Endodermal cell (in vitro differentiated cells): Measurements from ENCODE around the gene DUS2. TPM values are rescaled to one million over a fixed set of nuclear protein-coding genes. Genes with fewer than 3 reads are reported as not detected.

Experiments
- DNase-seq: peaks from one replicate; pipeline ENCODE4 v3.0.0-alpha.2; 2017
- H3K27ac ChIP-seq: 2 replicates; pipeline ENCODE4 v1.5.1; 2013; ENCODE audit warnings: mild to moderate bottlenecking, low read depth, low read length, moderate library complexity
- H3K27me3 ChIP-seq: 2 replicates; pipeline ENCODE4 v1.6.1; 2013; ENCODE audit warnings: mild to moderate bottlenecking, low read length, moderate library complexity; ENCODE audit not compliant: insufficient read depth, control insufficient read depth, poor library complexity, severe bottlenecking
- H3K36me3 ChIP-seq: 2 replicates; pipeline ENCODE4 v1.7.0; 2013; ENCODE audit warnings: mild to moderate bottlenecking, low read length, moderate library complexity; ENCODE audit not compliant: control insufficient read depth, insufficient read depth
- H3K4me1 ChIP-seq: one replicate; pipeline ENCODE4 v1.7.0; 2013; ENCODE audit warnings: low read length; ENCODE audit not compliant: control insufficient read depth, insufficient read depth
- H3K4me3 ChIP-seq: 2 replicates; pipeline ENCODE4 v1.5.1; 2013; ENCODE audit warnings: mild to moderate bottlenecking, low read length, moderate library complexity
- H3K9ac ChIP-seq: 2 replicates; pipeline ENCODE4 v1.6.1; 2013; ENCODE audit warnings: mild to moderate bottlenecking, low read length, moderate library complexity; ENCODE audit not compliant: poor library complexity, severe bottlenecking; ENCODE audit errors: extremely low read depth
- H3K9me3 ChIP-seq: 2 replicates; pipeline ENCODE4 v1.6.1; 2013; ENCODE audit warnings: mild to moderate bottlenecking, low read length, moderate library complexity; ENCODE audit not compliant: control insufficient read depth
- H3K27ac Mint-ChIP-seq: 2 replicates; pipeline ENCODE4 v1.8.0; 2020; ENCODE audit warnings: mixed read lengths
- H3K27me3 Mint-ChIP-seq: 2 replicates; pipeline ENCODE4 v1.8.0; 2021; ENCODE audit warnings: mild to moderate bottlenecking, mixed read lengths; ENCODE audit not compliant: insufficient read depth
- H3K36me3 Mint-ChIP-seq: 2 replicates; pipeline ENCODE4 v1.8.0; 2020; ENCODE audit warnings: low read depth, mixed read lengths
- H3K4me1 Mint-ChIP-seq: 2 replicates; pipeline ENCODE4 v1.8.0; 2020; ENCODE audit warnings: mixed read lengths
- H3K4me3 Mint-ChIP-seq: 2 replicates; pipeline ENCODE4 v1.8.0; 2020; ENCODE audit warnings: mild to moderate bottlenecking, moderate library complexity, mixed read lengths
- H3K9me3 Mint-ChIP-seq: 2 replicates; pipeline ENCODE4 v1.8.0; 2020; ENCODE audit warnings: mild to moderate bottlenecking, mixed read lengths
- WGBS, 2 experiments: methylation state at CpG; one replicate each; pipeline versions ENCODE4 v1.1.5 to v1.1.7; 2013; ENCODE audit warnings: missing lambda C conversion rate in 2 of 2, mixed read lengths in 1 of 2; ENCODE audit not compliant: insufficient coverage in 1 of 2, insufficient read length in 1 of 2; 5-methylcytosine and 5-hydroxymethylcytosine counted together
- long read RNA-seq, 4 experiments: library from polyadenylated mRNA in 2 of 4; library from RNA in 1 of 4; library from capped mRNA in 1 of 4; stranded (forward) in 3 of 4; unstranded in 1 of 4; transcript quantifications; one replicate each; pipeline ENCODE4 v2.0.0, GENCODE V29; 2020 to 2021; ENCODE audit warnings: inconsistent platforms in 1 of 4
- polyA plus RNA-seq, 2 experiments: library from polyadenylated mRNA; stranded (reverse); fragments of 50-300 nt; gene quantifications; one replicate each; pipeline ENCODE4 v1.2.3, GENCODE V29; 2013
- total RNA-seq, 2 donors: library from RNA; stranded (reverse); fragmentation: NEBNext Ultra II Directional in 1 of 2; extraction: Animal tissue kit (Norgen Biotek cat#: 25700) in 1 of 2; gene quantifications; 2 replicates in 1 of 2; 3 replicates in 1 of 2; pipeline ENCODE4 v1.2.1, GENCODE V29; 2021
- TF ChIP-seq, protein P1 (sequence below): fragments of 200-600 bp; sonication (generic); conservative IDR thresholded peaks from 2 replicates; pipeline ENCODE4 v1.5.0; 2021; ENCODE audit warnings: antibody characterized with exemption, mild to moderate bottlenecking

The DUS2 gene
- total RNA-seq, result 10 to 100 TPM; 23.4 to 24.0 TPM
- polyA plus RNA-seq (2013, experiment 1 of 2), result 18.4 TPM
- polyA plus RNA-seq (2013, experiment 2 of 2), result 15.6 TPM
- long read RNA-seq, experiment 1, partial matches to known transcripts, result 3 of 6 reads
- long read RNA-seq, experiment 1, other reads (novel, unspliced or antisense), result 2 of 6 reads
- long read RNA-seq, experiment 2, transcript DUS2-201 (16 exons, 1,933 nt), result major isoform, 13 of 33 reads
- long read RNA-seq, experiment 2, transcript DUS2-207 (17 exons, 2,310 nt), result major isoform, 13 of 33 reads
- long read RNA-seq, experiment 2, partial matches to known transcripts, result 0 of 33 reads
- long read RNA-seq, experiment 2, other reads (novel, unspliced or antisense), result 7 of 33 reads
- long read RNA-seq, experiment 3, transcript DUS2-201 (16 exons, 1,933 nt), result minor isoform, 30 of 125 reads
- long read RNA-seq, experiment 3, transcript DUS2-207 (17 exons, 2,310 nt), result major isoform, 71 of 125 reads
- long read RNA-seq, experiment 3, partial matches to known transcripts, result 3 of 125 reads
- long read RNA-seq, experiment 3, other reads (novel, unspliced or antisense), result 20 of 125 reads
- long read RNA-seq, experiment 4, transcript DUS2-201 (16 exons, 1,933 nt), result minor isoform, 6 of 38 reads
- long read RNA-seq, experiment 4, transcript DUS2-207 (17 exons, 2,310 nt), result major isoform, 19 of 38 reads
- long read RNA-seq, experiment 4, partial matches to known transcripts, result 4 of 38 reads
- long read RNA-seq, experiment 4, other reads (novel, unspliced or antisense), result 8 of 38 reads

DNA sequence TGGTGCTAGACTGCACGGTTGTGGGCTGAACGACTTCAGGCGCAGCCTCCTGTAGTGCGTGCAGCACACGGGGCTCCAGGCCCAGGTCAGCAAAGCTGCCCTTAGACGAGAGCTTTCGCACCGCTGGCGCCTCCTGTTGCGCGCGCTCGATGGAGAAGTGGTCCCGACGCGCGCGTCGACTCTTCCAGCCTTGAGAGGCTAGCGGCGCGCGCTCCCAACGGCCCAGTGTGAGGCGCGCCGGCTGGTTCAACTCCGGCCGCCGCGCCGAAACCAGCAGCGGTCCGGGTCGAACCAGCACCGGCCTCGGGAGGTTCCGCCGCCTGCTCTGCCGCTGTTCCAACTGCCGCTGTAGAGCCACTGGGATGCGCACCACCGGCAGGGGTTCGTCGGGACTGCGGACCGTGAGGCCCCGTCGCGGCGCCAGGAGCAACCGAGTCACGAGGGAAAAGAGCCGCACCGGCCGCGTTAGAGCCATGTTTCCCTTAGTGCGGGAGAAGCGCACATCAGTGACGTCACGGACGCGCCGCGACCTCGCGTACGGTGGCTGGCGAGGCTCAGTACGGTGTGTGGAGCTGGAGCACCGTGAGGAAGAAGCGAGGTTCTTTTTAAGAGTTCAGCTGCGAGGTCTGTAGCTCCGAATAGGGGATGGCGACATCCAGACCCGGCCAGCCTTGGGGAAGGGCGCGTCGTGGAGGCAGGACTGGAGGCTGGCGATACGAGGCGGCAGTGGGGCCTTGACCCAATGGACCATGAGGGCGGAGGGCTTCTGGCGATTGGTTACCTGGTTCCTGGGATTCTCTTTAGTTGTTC is at the start of gene DUS2, which contains the start of gene DDX28:
Gene DUS2, plus strand, starts transcription at position 557 of the 810 bp plus-strand sequence. CDS start 14,740 bp downstream, outside the sequence.
Gene DDX28, minus strand, starts transcription at position 505 of the 810 bp plus-strand sequence. Its CDS starts 30 bp downstream, at position 475.
- WGBS, 2 experiments, result 0% methylated on average over 64 to 84 of the region's 84 CpGs
- Mint-ChIP-seq H3K9me3 (no peaks in the 10 kb centered on the region), H3K27ac (peak within 1 kb of the TSS; percentile 96), H3K4me3 (peak within 1 kb of the TSS; percentile 86), H3K36me3 (peaks cover 26% of the 10 kb centered on the region), H3K27me3 (no peaks in the 10 kb centered on the region), H3K4me1 (peaks cover 16% of the 10 kb centered on the region)
- Histone ChIP-seq H3K4me3 (peak within 1 kb of the TSS; percentile 99), H3K27me3 (no peaks in the 10 kb centered on the region), H3K27ac (peak within 1 kb of the TSS; percentile 68), H3K4me1 (peaks cover 8% of the 10 kb centered on the region), H3K9ac (peak within 1 kb of the TSS; percentile 73), H3K9me3 (no peaks in the 10 kb centered on the region), H3K36me3 (peaks cover 36% of the 10 kb centered on the region)
- DNase-seq, result peak; percentile 97
- TF ChIP-seq, protein P1, sequence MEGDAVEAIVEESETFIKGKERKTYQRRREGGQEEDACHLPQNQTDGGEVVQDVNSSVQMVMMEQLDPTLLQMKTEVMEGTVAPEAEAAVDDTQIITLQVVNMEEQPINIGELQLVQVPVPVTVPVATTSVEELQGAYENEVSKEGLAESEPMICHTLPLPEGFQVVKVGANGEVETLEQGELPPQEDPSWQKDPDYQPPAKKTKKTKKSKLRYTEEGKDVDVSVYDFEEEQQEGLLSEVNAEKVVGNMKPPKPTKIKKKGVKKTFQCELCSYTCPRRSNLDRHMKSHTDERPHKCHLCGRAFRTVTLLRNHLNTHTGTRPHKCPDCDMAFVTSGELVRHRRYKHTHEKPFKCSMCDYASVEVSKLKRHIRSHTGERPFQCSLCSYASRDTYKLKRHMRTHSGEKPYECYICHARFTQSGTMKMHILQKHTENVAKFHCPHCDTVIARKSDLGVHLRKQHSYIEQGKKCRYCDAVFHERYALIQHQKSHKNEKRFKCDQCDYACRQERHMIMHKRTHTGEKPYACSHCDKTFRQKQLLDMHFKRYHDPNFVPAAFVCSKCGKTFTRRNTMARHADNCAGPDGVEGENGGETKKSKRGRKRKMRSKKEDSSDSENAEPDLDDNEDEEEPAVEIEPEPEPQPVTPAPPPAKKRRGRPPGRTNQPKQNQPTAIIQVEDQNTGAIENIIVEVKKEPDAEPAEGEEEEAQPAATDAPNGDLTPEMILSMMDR, result no peak

DNA sequence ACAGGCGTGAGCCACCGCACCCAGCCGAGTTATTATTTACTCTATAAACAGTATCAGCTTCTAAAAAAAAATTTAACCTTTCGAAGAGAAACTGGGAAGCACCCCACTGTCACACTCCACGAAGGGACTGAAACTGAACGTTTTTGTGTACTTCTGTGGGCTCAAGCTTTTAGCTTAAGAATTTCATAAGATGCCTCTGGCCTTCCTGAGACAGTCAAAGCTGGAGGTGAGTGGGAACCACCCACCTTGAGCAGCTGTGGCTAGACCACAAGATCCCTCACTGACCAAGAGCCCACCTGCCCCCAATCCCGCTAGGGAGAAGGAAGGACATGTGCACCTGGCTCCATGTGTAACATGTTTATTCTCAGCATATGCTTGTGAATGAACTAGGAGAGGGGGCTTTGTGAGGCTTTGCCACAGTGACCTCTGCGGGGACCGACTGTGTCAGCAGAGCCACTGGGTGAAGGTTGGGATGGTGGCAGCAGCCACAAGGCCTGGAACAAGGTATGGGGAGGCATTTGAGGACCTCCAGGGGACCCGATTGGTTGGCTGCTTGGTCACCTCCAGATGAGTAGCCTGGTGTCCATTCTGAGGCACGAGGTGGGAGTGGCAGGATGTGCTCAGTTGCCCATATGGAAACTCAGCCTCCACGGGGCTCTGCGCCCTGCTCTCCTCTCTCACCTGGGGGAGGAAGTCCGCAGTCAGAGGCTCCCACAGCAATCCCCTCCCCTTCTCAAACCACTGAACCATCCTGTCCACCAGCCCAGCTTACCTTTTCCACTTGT is 47.6 kb upstream of the DUS2 start:
- no peaks in the 10 kb centered on the region for H3K36me3 ChIP-seq
- H3K9ac ChIP-seq, result no peak overlapping the region
- H3K36me3 Mint-ChIP-seq, result no peaks in the 10 kb centered on the region
- H3K9me3 ChIP-seq, result no peaks in the 10 kb centered on the region
- H3K9me3 Mint-ChIP-seq, result no peaks in the 10 kb centered on the region
- H3K4me3 ChIP-seq, result no peak overlapping the region
- no peak overlapping the region for H3K4me3 Mint-ChIP-seq
- H3K27me3 ChIP-seq, result peaks cover 15% of the 10 kb centered on the region
- peaks cover 18% of the 10 kb centered on the region for H3K27me3 Mint-ChIP-seq
- DNase-seq, result no peak
- 85 to 87% methylated on average over 7 to 14 of the region's 14 CpGs for WGBS, 2 experiments
- no peaks in the 10 kb centered on the region for H3K4me1 ChIP-seq
- no peak overlapping the region for H3K27ac Mint-ChIP-seq
- no peak overlapping the region for H3K27ac ChIP-seq
- TF ChIP-seq, protein P1, result no peak
- H3K4me1 Mint-ChIP-seq, result no peaks in the 10 kb centered on the region
